ENCODE measurements around the gene MINAR1.
"Not testable (repeated sequence)": the region's sequence is repeated elsewhere in the genome, so short reads cannot be mapped to it uniquely, and the experiment has no call there.

MINAR1 gene

GRCh38 chr15:79431636-79432344 is at the start of gene MINAR1:
Gene MINAR1 (plus strand): TSS chr15:79432336. CDS start chr15:79456148, 23,812 bp downstream.
- peak; percentile 16 for DNase-seq

- no peak for DNase-seq
These were observed 37.9 kb upstream of the MINAR1 start for GRCh38 chr15:79394231-79394630.

- DNase-seq, result no peak
These were observed 35.3 kb upstream of the MINAR1 start for GRCh38 chr15:79396850-79397249.

- no peak for DNase-seq
These were observed 34.7 kb upstream of the MINAR1 start for GRCh38 chr15:79397269-79397910.

GRCh38 chr15:79399606-79400005 is 32.5 kb upstream of the MINAR1 start:
- DNase-seq, result no peak

GRCh38 chr15:79400650-79401049 is 31.5 kb upstream of the MINAR1 start:
- DNase-seq, result no peak

GRCh38 chr15:79401301-79401700 is 30.8 kb upstream of the MINAR1 start:
- no peak for DNase-seq

GRCh38 chr15:79402136-79402535 is 30.0 kb upstream of the MINAR1 start:
- no peak for DNase-seq

- DNase-seq, result no peak
These were observed 28.6 kb upstream of the MINAR1 start for GRCh38 chr15:79403501-79403900.

- DNase-seq, result no peak
These were observed 25.9 kb upstream of the MINAR1 start for GRCh38 chr15:79406210-79406609.

GRCh38 chr15:79408041-79408440 is 24.1 kb upstream of the MINAR1 start:
- DNase-seq, result no peak

- no peak for DNase-seq
These were observed 21.9 kb upstream of the MINAR1 start for GRCh38 chr15:79410237-79410636.

- no peak for DNase-seq
These were observed 20.1 kb upstream of the MINAR1 start for GRCh38 chr15:79412010-79412409.

GRCh38 chr15:79412429-79412828 is 19.7 kb upstream of the MINAR1 start:
- no peak for DNase-seq

GRCh38 chr15:79416876-79417275 is 15.3 kb upstream of the MINAR1 start:
- no peak for DNase-seq

GRCh38 chr15:79418693-79419279 is 13.3 kb upstream of the MINAR1 start:
- DNase-seq, result no peak

- DNase-seq, result no peak
These were observed 6.4 kb upstream of the MINAR1 start for GRCh38 chr15:79425591-79426295.

- not testable (repeated sequence) for DNase-seq
These were observed 5.2 kb upstream of the MINAR1 start for GRCh38 chr15:79426899-79427298.

- DNase-seq, result no peak
These were observed 4.1 kb upstream of the MINAR1 start for GRCh38 chr15:79427781-79428598.

GRCh38 chr15:79430901-79431635 is 1.1 kb upstream of the MINAR1 start:
- no peak for DNase-seq

GRCh38 chr15:79432345-79433275 is 474 bp downstream of the MINAR1 start:
- no peak for DNase-seq
